Astrocyte of the spinal cord (primary cell): ENCODE measurements around the gene SMAD2.

Experiments
- DNase-seq: peaks from one replicate; pipeline ENCODE4 v3.0.0; 2011; ENCODE audit warnings: low read depth, low spot score
- H3K4me3 ChIP-seq: 2 replicates; pipeline ENCODE4 v1.5.1; 2011; ENCODE audit warnings: low read depth, mild to moderate bottlenecking, low read length, moderate library complexity
- CTCF ChIP-seq: IDR thresholded peaks from 2 replicates; pipeline ENCODE4 v1.5.1; 2012; ENCODE audit warnings: low read depth, mild to moderate bottlenecking, low read length, inconsistent platforms
- in situ Hi-C: cut with HindIII; loops from 2 replicates; pipeline ENCODE4 v1.10.0; 2017; ENCODE audit warnings: low sequenced_read_pairs

Gene SMAD2

GRCh38 chr18:47926101-47926850, 4.2 kb downstream of the SMAD2 start:
- in situ Hi-C loops, result no loop called here
- H3K4me3 ChIP-seq, result no peak overlapping the region
- DNase-seq, result no peak
- TF ChIP-seq CTCF, result no peak

- in situ Hi-C loops, result no loop called here
- TF ChIP-seq CTCF, result no peak
- no peak for DNase-seq
- no peak overlapping the region for H3K4me3 ChIP-seq
Observed at GRCh38 chr18:47919916-47920315, 10.5 kb downstream of the SMAD2 start.

GRCh38 chr18:47917923-47918610, 12.4 kb downstream of the SMAD2 start:
- in situ Hi-C loops, result no loop called here
- TF ChIP-seq CTCF, result no peak
- no peak for DNase-seq
- no peak overlapping the region for H3K4me3 ChIP-seq

- DNase-seq, result no peak
- TF ChIP-seq CTCF, result no peak
- in situ Hi-C loops, result no loop called here
- no peak overlapping the region for H3K4me3 ChIP-seq
Observed at GRCh38 chr18:47915930-47916329, 14.5 kb downstream of the SMAD2 start.

- H3K4me3 ChIP-seq, result no peak overlapping the region
- in situ Hi-C loops, result no loop called here
- DNase-seq, result no peak
- TF ChIP-seq CTCF, result no peak
Observed at GRCh38 chr18:47915229-47915628, 15.2 kb downstream of the SMAD2 start.

- no peak for TF ChIP-seq CTCF
- in situ Hi-C loops, result no loop called here
- no peak for DNase-seq
- no peak overlapping the region for H3K4me3 ChIP-seq
Observed at GRCh38 chr18:47912794-47913585, 17.5 kb downstream of the SMAD2 start.
